Measurements from ENCODE around the gene NCAM2. TPM values are rescaled to one million over a fixed set of nuclear protein-coding genes. Genes with fewer than 3 reads are reported as not detected.

NCAM2 gene
- total and polyA plus RNA-seq, 2 experiments from 2014 or later: 1.7 to 6.3 TPM

- H2AFZ ChIP-seq: no peak overlapping the region
- 90% methylated on average over 4 of the region's 4 CpGs for WGBS (ENCODE audit: low lambda C conversion rate, missing lambda C conversion rate)
Observed at GRCh38 chr21:21114461-21114860, 116.3 kb downstream of the NCAM2 start.

DNA sequence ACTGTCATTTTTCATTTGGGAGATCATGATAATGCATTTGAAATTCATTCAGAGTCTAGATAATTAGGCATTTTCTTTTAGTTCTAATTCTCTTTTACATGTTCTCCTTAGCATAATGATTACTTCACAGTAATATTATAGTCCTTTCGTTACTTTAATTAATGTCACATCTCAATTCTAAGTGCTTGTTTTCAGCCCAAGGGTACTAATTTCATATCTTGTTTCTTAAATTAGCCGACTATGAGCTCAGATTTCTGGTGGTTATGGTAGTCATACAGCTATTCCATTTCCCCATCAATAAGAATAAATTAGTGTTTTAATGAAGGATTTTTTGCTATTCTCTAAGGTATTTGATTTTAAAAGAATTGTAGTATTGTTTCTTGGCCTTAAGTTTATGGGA is 120.9 kb downstream of the NCAM2 start:
- Histone ChIP-seq H3K27ac (no peak overlapping the region), H3K36me3 (replicated peaks; ENCODE audit: insufficient read depth, low read depth) (no peaks in the 10 kb centered on the region), H3K9me2 (replicated peaks; ENCODE audit: insufficient read depth) (no peaks in the 10 kb centered on the region), H3K4me3 (no peak overlapping the region), H2AFZ (no peak overlapping the region), H4K20me1 (ENCODE audit: insufficient read depth, poor library complexity, severe bottlenecking) (no peaks in the 10 kb centered on the region), H3K4me1 (ENCODE audit: insufficient read depth) (no peaks in the 10 kb centered on the region), H3K9me3 (ENCODE audit: low read depth) (no peaks in the 10 kb centered on the region), H3K27me3 (no peaks in the 10 kb centered on the region), H3K79me2 (no peaks in the 10 kb centered on the region), H3K4me2 (no peak overlapping the region)
- DNase-seq (ENCODE audit: low spot score): no peak
- TF ChIP-seq EZH2 (IDR thresholded peaks at IDR 0.05; ENCODE audit: borderline replicate concordance) (no peak), EZH2phosphoT487 (IDR thresholded peaks at IDR 0.05; ENCODE audit: low read depth, severe bottlenecking, unreplicated experiment) (no peak)
- 94% methylated on average over 2 of the region's 2 CpGs for WGBS (ENCODE audit: low lambda C conversion rate, missing lambda C conversion rate)

More at GRCh38 chr21:21114461-21114860, 116.3 kb downstream of the NCAM2 start:
- Histone ChIP-seq H3K9me2 (replicated peaks; ENCODE audit: insufficient read depth) (no peaks in the 10 kb centered on the region), H4K20me1 (ENCODE audit: insufficient read depth, poor library complexity, severe bottlenecking) (no peaks in the 10 kb centered on the region), H3K4me3 (no peak overlapping the region), H3K36me3 (replicated peaks; ENCODE audit: insufficient read depth, low read depth) (no peaks in the 10 kb centered on the region), H3K27ac (no peak overlapping the region), H3K79me2 (no peaks in the 10 kb centered on the region), H3K4me1 (ENCODE audit: insufficient read depth) (no peaks in the 10 kb centered on the region), H3K9me3 (ENCODE audit: low read depth) (no peaks in the 10 kb centered on the region), H3K4me2 (no peak overlapping the region), H3K27me3 (no peaks in the 10 kb centered on the region)
- no peak for DNase-seq (ENCODE audit: low spot score)
- TF ChIP-seq CTCF (IDR thresholded peaks at IDR 0.05; ENCODE audit: poor library complexity): no peak
- TF ChIP-seq EZH2 (IDR thresholded peaks at IDR 0.05; ENCODE audit: borderline replicate concordance): no peak
- TF ChIP-seq EZH2phosphoT487 (IDR thresholded peaks at IDR 0.05; ENCODE audit: low read depth, severe bottlenecking, unreplicated experiment): no peak

DNA sequence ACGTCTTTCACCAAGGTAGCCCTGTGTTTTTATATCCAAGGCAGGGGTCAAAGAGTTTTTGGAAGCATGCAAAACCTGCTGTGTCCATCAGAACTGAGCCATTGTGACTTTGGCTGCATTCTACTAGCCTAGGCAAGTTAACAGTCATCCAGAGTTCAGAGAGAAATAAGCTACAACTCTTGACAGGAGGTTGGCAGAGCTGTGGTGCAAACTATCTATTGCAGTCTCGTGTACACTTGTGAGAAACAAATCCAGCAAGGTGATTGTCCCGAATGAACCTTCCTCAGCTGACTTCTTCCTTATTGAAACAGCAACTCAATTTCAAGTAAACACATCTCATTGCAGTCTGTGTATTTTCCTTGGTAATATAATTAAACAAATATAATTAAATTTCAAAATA is 124.5 kb downstream of the NCAM2 start:
- Histone ChIP-seq H3K27ac (no peak overlapping the region), H3K4me2 (no peak overlapping the region), H3K36me3 (replicated peaks; ENCODE audit: insufficient read depth, low read depth) (no peaks in the 10 kb centered on the region), H3K9me3 (ENCODE audit: low read depth) (no peaks in the 10 kb centered on the region), H3K9me2 (replicated peaks; ENCODE audit: insufficient read depth) (no peaks in the 10 kb centered on the region), H4K20me1 (ENCODE audit: insufficient read depth, poor library complexity, severe bottlenecking) (no peaks in the 10 kb centered on the region), H3K4me1 (ENCODE audit: insufficient read depth) (no peaks in the 10 kb centered on the region), H3K4me3 (no peak overlapping the region), H3K27me3 (no peaks in the 10 kb centered on the region), H3K79me2 (no peaks in the 10 kb centered on the region), H2AFZ (no peak overlapping the region)
- TF ChIP-seq EZH2 (IDR thresholded peaks at IDR 0.05; ENCODE audit: borderline replicate concordance) (no peak), EZH2phosphoT487 (IDR thresholded peaks at IDR 0.05; ENCODE audit: low read depth, severe bottlenecking, unreplicated experiment) (no peak), CTCF (IDR thresholded peaks at IDR 0.05; ENCODE audit: poor library complexity) (no peak)
- no peak for DNase-seq (ENCODE audit: low spot score)
- WGBS (ENCODE audit: low lambda C conversion rate, missing lambda C conversion rate): 85% methylated on average over 3 of the region's 3 CpGs

GRCh38 chr21:21132390-21132789 is 134.2 kb downstream of the NCAM2 start:
- no peaks in the 10 kb centered on the region for H4K20me1 ChIP-seq (ENCODE audit: insufficient read depth, poor library complexity, severe bottlenecking)
- DNase-seq (ENCODE audit: low spot score): no peak
- H3K9me2 ChIP-seq (replicated peaks; ENCODE audit: insufficient read depth): no peaks in the 10 kb centered on the region
- no peak overlapping the region for H3K27ac ChIP-seq
- H3K4me1 ChIP-seq (ENCODE audit: insufficient read depth): no peaks in the 10 kb centered on the region
- H3K27me3 ChIP-seq: no peaks in the 10 kb centered on the region
- H3K9me3 ChIP-seq (ENCODE audit: low read depth): no peaks in the 10 kb centered on the region
- H2AFZ ChIP-seq: no peak overlapping the region
- TF ChIP-seq EZH2 (IDR thresholded peaks at IDR 0.05; ENCODE audit: borderline replicate concordance) (no peak), EZH2phosphoT487 (IDR thresholded peaks at IDR 0.05; ENCODE audit: low read depth, severe bottlenecking, unreplicated experiment) (no peak), CTCF (IDR thresholded peaks at IDR 0.05; ENCODE audit: poor library complexity) (no peak)
- H3K79me2 ChIP-seq: no peaks in the 10 kb centered on the region
- no peak overlapping the region for H3K4me2 ChIP-seq
- no peaks in the 10 kb centered on the region for H3K36me3 ChIP-seq (replicated peaks; ENCODE audit: insufficient read depth, low read depth)
- no peak overlapping the region for H3K4me3 ChIP-seq

Measured in hepatocyte (in vitro differentiated cells).